ENCODE data around the gene DNAH11. TPM values are rescaled to one million over a fixed set of nuclear protein-coding genes. Genes with fewer than 3 reads are reported as not detected.

The DNAH11 gene
- total and polyA plus RNA-seq, 4 donors, result 1.8 to 24.7 (median 8.1) TPM

- DNase-seq (peak; percentile 16 to 90 (median 86)), ATAC-seq (ENCODE audit: insufficient read depth, low FRiP score) (no peak)
- Histone ChIP-seq H3K9ac (ENCODE audit: insufficient read depth in 1 of 2, low read length in 2 of 2) (no peak overlapping the region), H3K9me3 (ENCODE audit: control insufficient read depth in 4 of 4, insufficient read depth in 3 of 4, low read length in 3 of 4) (no peaks in the 10 kb centered on the region), H3K4me3 (no peak overlapping the region), H3K36me3 (ENCODE audit: control insufficient read depth in 4 of 4, insufficient read depth in 4 of 4, low read length in 4 of 4) (no peaks in the 10 kb centered on the region), H3K4me1 (ENCODE audit: control insufficient read depth in 5 of 5, insufficient read depth in 5 of 5, low read length in 5 of 5) (peaks cover 0 to 5% (median 0%) of the 10 kb centered on the region in 5 donors), H3K27me3 (ENCODE audit: control insufficient read depth in 3 of 3, insufficient read depth in 3 of 3, low read length in 2 of 3) (no peaks in the 10 kb centered on the region), H3K27ac (ENCODE audit: low read depth in 1 of 2, low read length in 1 of 2) (no peak overlapping the region)
- TF ChIP-seq CTCF (IDR thresholded peaks at IDR 0.05; ENCODE audit: control extremely low read depth, extremely low read depth), result no peak
Measured at GRCh38 chr7:21718391-21718790, 175.6 kb downstream of the DNAH11 start.

- ATAC-seq (ENCODE audit: insufficient read depth, low FRiP score) (no peak), DNase-seq (no peak)
- no peak for TF ChIP-seq CTCF (IDR thresholded peaks at IDR 0.05; ENCODE audit: control extremely low read depth, extremely low read depth)
Measured at GRCh38 chr7:21719846-21720245, 177.0 kb downstream of the DNAH11 start.

GRCh38 chr7:21722371-21722770 lies 179.5 kb downstream of the DNAH11 start:
- ATAC-seq (ENCODE audit: insufficient read depth, low FRiP score) (no peak), DNase-seq (no peak)
- H3K4me3 ChIP-seq, result no peak overlapping the region
- TF ChIP-seq CTCF (IDR thresholded peaks at IDR 0.05; ENCODE audit: control extremely low read depth, extremely low read depth), result no peak
- no peak overlapping the region for H3K27ac ChIP-seq (ENCODE audit: low read depth in 1 of 2, low read length in 1 of 2)
- no peak overlapping the region for H3K9ac ChIP-seq (ENCODE audit: insufficient read depth in 1 of 2, low read length in 2 of 2)
- H3K36me3 ChIP-seq (ENCODE audit: control insufficient read depth in 4 of 4, insufficient read depth in 4 of 4, low read length in 4 of 4), result no peaks in the 10 kb centered on the region
- no peaks in the 10 kb centered on the region for H3K9me3 ChIP-seq (ENCODE audit: control insufficient read depth in 4 of 4, insufficient read depth in 3 of 4, low read length in 3 of 4)
- H3K27me3 ChIP-seq (ENCODE audit: control insufficient read depth in 3 of 3, insufficient read depth in 3 of 3, low read length in 2 of 3), result no peaks in the 10 kb centered on the region
- peaks cover 0 to 5% (median 0%) of the 10 kb centered on the region in 5 donors for H3K4me1 ChIP-seq (ENCODE audit: control insufficient read depth in 5 of 5, insufficient read depth in 5 of 5, low read length in 5 of 5)
- 95% methylated on average over 4 of the region's 4 CpGs for WGBS, 2 donors

More at GRCh38 chr7:21719846-21720245, 177.0 kb downstream of the DNAH11 start:
- Histone ChIP-seq H3K4me3 (no peak overlapping the region), H3K36me3 (ENCODE audit: control insufficient read depth in 4 of 4, insufficient read depth in 4 of 4, low read length in 4 of 4) (no peaks in the 10 kb centered on the region), H3K4me1 (ENCODE audit: control insufficient read depth in 5 of 5, insufficient read depth in 5 of 5, low read length in 5 of 5) (peaks cover 0 to 5% (median 0%) of the 10 kb centered on the region in 5 donors), H3K9ac (ENCODE audit: insufficient read depth in 1 of 2, low read length in 2 of 2) (no peak overlapping the region), H3K27ac (ENCODE audit: low read depth in 1 of 2, low read length in 1 of 2) (no peak overlapping the region), H3K9me3 (ENCODE audit: control insufficient read depth in 4 of 4, insufficient read depth in 3 of 4, low read length in 3 of 4) (no peaks in the 10 kb centered on the region), H3K27me3 (ENCODE audit: control insufficient read depth in 3 of 3, insufficient read depth in 3 of 3, low read length in 2 of 3) (no peaks in the 10 kb centered on the region)
- 78 to 89% methylated on average over 10 of the region's 10 CpGs for WGBS, 2 donors

GRCh38 chr7:21724562-21724961 lies 181.7 kb downstream of the DNAH11 start:
- no peaks in the 10 kb centered on the region for H3K27me3 ChIP-seq (ENCODE audit: control insufficient read depth in 3 of 3, insufficient read depth in 3 of 3, low read length in 2 of 3)
- no peak overlapping the region for H3K27ac ChIP-seq (ENCODE audit: low read depth in 1 of 2, low read length in 1 of 2)
- no peaks in the 10 kb centered on the region for H3K4me1 ChIP-seq (ENCODE audit: control insufficient read depth in 5 of 5, insufficient read depth in 5 of 5, low read length in 5 of 5)
- H3K9ac ChIP-seq (ENCODE audit: insufficient read depth in 1 of 2, low read length in 2 of 2), result no peak overlapping the region
- no peak overlapping the region for H3K4me3 ChIP-seq
- peaks cover 0 to 3% (median 0%) of the 10 kb centered on the region in 4 donors for H3K9me3 ChIP-seq (ENCODE audit: control insufficient read depth in 4 of 4, insufficient read depth in 3 of 4, low read length in 3 of 4)
- ATAC-seq (ENCODE audit: insufficient read depth, low FRiP score) (no peak), DNase-seq (no peak)
- no peak for TF ChIP-seq CTCF (IDR thresholded peaks at IDR 0.05; ENCODE audit: control extremely low read depth, extremely low read depth)
- 64 to 86% methylated on average over 3 of the region's 3 CpGs for WGBS, 2 donors
- H3K36me3 ChIP-seq (ENCODE audit: control insufficient read depth in 4 of 4, insufficient read depth in 4 of 4, low read length in 4 of 4), result no peaks in the 10 kb centered on the region

All from lung (tissue), 12 donors.